Raji (cell line): Measurements from ENCODE around the gene CHST11.

Experiments used
- POLR2A ChIP-seq: IDR thresholded peaks from 2 replicates; pipeline ENCODE4 v1.6.1; 2011; ENCODE audit warnings: low read depth, low read length, control low read depth; ENCODE audit not compliant: insufficient read depth

CHST11 gene

GRCh38 chr12:104510145-104510872 is 53.6 kb downstream of the CHST11 start:
- TF ChIP-seq POLR2A = no peak

- TF ChIP-seq POLR2A = no peak
Measured at GRCh38 chr12:104510873-104511440, 54.2 kb downstream of the CHST11 start.

- no peak for TF ChIP-seq POLR2A
Measured at GRCh38 chr12:104513681-104514080, 56.9 kb downstream of the CHST11 start.

- no peak for TF ChIP-seq POLR2A
Measured at GRCh38 chr12:104514092-104514810, 57.5 kb downstream of the CHST11 start.

- TF ChIP-seq POLR2A = no peak
Measured at GRCh38 chr12:104515899-104516298, 59.2 kb downstream of the CHST11 start.

GRCh38 chr12:104516821-104517220 is 60.1 kb downstream of the CHST11 start:
- TF ChIP-seq POLR2A = no peak

- TF ChIP-seq POLR2A = no peak
Measured at GRCh38 chr12:104517880-104518279, 61.1 kb downstream of the CHST11 start.

GRCh38 chr12:104519190-104520019 is 62.7 kb downstream of the CHST11 start:
- TF ChIP-seq POLR2A = no peak

GRCh38 chr12:104520242-104520900 is 63.6 kb downstream of the CHST11 start:
- no peak for TF ChIP-seq POLR2A

- no peak for TF ChIP-seq POLR2A
Measured at GRCh38 chr12:104521731-104522130, 65.0 kb downstream of the CHST11 start.

- no peak for TF ChIP-seq POLR2A
Measured at GRCh38 chr12:104522985-104523722, 66.4 kb downstream of the CHST11 start.

- no peak for TF ChIP-seq POLR2A
Measured at GRCh38 chr12:104524034-104524832, 67.5 kb downstream of the CHST11 start.

GRCh38 chr12:104526320-104526719 is 69.6 kb downstream of the CHST11 start:
- no peak for TF ChIP-seq POLR2A
